Central memory CD4-positive, alpha-beta T cell (primary cell): ENCODE results near the gene MEIS1.

Source experiments
- DNase-seq: peaks from one replicate; pipeline ENCODE4 v3.0.0; 2022

The MEIS1 gene

GRCh38 chr2:66445076-66445924 lies 10.4 kb downstream of the MEIS1 start:
- DNase-seq: no peak

- DNase-seq: no peak
Observed at GRCh38 chr2:66445925-66446871, 11.3 kb downstream of the MEIS1 start.

GRCh38 chr2:66446941-66447340 lies 12.0 kb downstream of the MEIS1 start:
- no peak for DNase-seq

GRCh38 chr2:66447677-66448076 lies 12.8 kb downstream of the MEIS1 start:
- DNase-seq: no peak

- no peak for DNase-seq
Observed at GRCh38 chr2:66448136-66448991, 13.4 kb downstream of the MEIS1 start.

- no peak for DNase-seq
Observed at GRCh38 chr2:66452214-66452613, 17.3 kb downstream of the MEIS1 start.

GRCh38 chr2:66452917-66453316 lies 18.0 kb downstream of the MEIS1 start:
- DNase-seq: no peak

- no peak for DNase-seq
Observed at GRCh38 chr2:66455490-66455889, 20.6 kb downstream of the MEIS1 start.

GRCh38 chr2:66456183-66457041 lies 21.5 kb downstream of the MEIS1 start:
- DNase-seq: no peak

- no peak for DNase-seq
Observed at GRCh38 chr2:66457545-66457944, 22.6 kb downstream of the MEIS1 start.

GRCh38 chr2:66460031-66460430 lies 25.1 kb downstream of the MEIS1 start:
- no peak for DNase-seq

- DNase-seq: no peak
Observed at GRCh38 chr2:66461001-66461663, 26.2 kb downstream of the MEIS1 start.

GRCh38 chr2:66461664-66462500 lies 27.0 kb downstream of the MEIS1 start:
- DNase-seq: no peak

- DNase-seq: no peak
Observed at GRCh38 chr2:66462501-66462825, 27.5 kb downstream of the MEIS1 start.

GRCh38 chr2:66463206-66463755 lies 28.4 kb downstream of the MEIS1 start:
- no peak for DNase-seq

- DNase-seq: no peak
Observed at GRCh38 chr2:66464930-66465637, 30.2 kb downstream of the MEIS1 start.

- DNase-seq: no peak
Observed at GRCh38 chr2:66466433-66466832, 31.5 kb downstream of the MEIS1 start.

- no peak for DNase-seq
Observed at GRCh38 chr2:66467718-66468117, 32.8 kb downstream of the MEIS1 start.

GRCh38 chr2:66469214-66469902 lies 34.4 kb downstream of the MEIS1 start:
- no peak for DNase-seq
